GM23338 (cell line): Measurements from ENCODE around the gene SLC12A7. TPM values are rescaled to one million over a fixed set of nuclear protein-coding genes. Genes with fewer than 3 reads are reported as not detected.

Experiments
- ATAC-seq: fragments of 200-7000 bp; cut with Tn5 transposase; 3 replicates; pipeline ENCODE4 v1.9.1; 2020
- DNase-seq: peaks from one replicate; pipeline ENCODE4 v3.0.0-alpha.2; 2015; ENCODE audit warnings: low spot score
- H2AFZ ChIP-seq: fragments of 200-600 bp; sonication (generic); 2 replicates; pipeline ENCODE4 v1.8.0; 2016; ENCODE audit warnings: antibody characterized with exemption, mild to moderate bottlenecking, moderate library complexity
- H3F3A ChIP-seq: fragments of 200-600 bp; sonication (generic); replicated peaks from 2 replicates; pipeline ENCODE4 v1.8.0; 2017; ENCODE audit warnings: antibody characterized with exemption, mixed run types, low read depth
- H3K27ac ChIP-seq: fragments of 200-600 bp; sonication (generic); 2 replicates; pipeline ENCODE4 v1.6.1; 2016; ENCODE audit warnings: low read depth
- H3K27me3 ChIP-seq: fragments of 200-600 bp; sonication (generic); 2 replicates; pipeline ENCODE4 v1.8.0; 2016; ENCODE audit warnings: mild to moderate bottlenecking, mixed run types, moderate library complexity; ENCODE audit not compliant: insufficient read depth
- H3K36me3 ChIP-seq: fragments of 200-600 bp; sonication (generic); 2 replicates; pipeline ENCODE4 v1.8.0; 2016; ENCODE audit warnings: mild to moderate bottlenecking; ENCODE audit not compliant: insufficient read depth
- H3K4me1 ChIP-seq: fragments of 200-600 bp; sonication (generic); 2 replicates; pipeline ENCODE4 v1.8.0; 2016; ENCODE audit warnings: mild to moderate bottlenecking, moderate library complexity; ENCODE audit not compliant: insufficient read depth
- H3K4me2 ChIP-seq: fragments of 200-600 bp; sonication (generic); 2 replicates; pipeline ENCODE4 v1.7.1; 2017; ENCODE audit warnings: mixed run types
- H3K4me3 ChIP-seq: fragments of 200-600 bp; sonication (generic); 2 replicates; pipeline ENCODE4 v1.6.1; 2016; ENCODE audit warnings: mixed run types
- H3K79me2 ChIP-seq: fragments of 200-600 bp; sonication (generic); replicated peaks from 2 replicates; pipeline ENCODE4 v1.8.0; 2017; ENCODE audit warnings: mild to moderate bottlenecking; ENCODE audit not compliant: insufficient read depth
- H3K9me2 ChIP-seq: fragments of 200-600 bp; sonication (generic); 2 replicates; pipeline ENCODE4 v1.8.0; 2017; ENCODE audit not compliant: insufficient read depth
- H4K20me1 ChIP-seq: fragments of 200-600 bp; sonication (generic); replicated peaks from 2 replicates; pipeline ENCODE4 v1.8.0; 2017; ENCODE audit warnings: mild to moderate bottlenecking; ENCODE audit not compliant: insufficient read depth
- H3K27ac Mint-ChIP-seq: 2 replicates; pipeline ENCODE4 v1.8.0; 2020; ENCODE audit warnings: inconsistent platforms, mild to moderate bottlenecking, moderate library complexity, mixed read lengths
- H3K27me3 Mint-ChIP-seq: 3 replicates; pipeline ENCODE4 v1.8.0; 2022; ENCODE audit warnings: low read depth, mild to moderate bottlenecking, moderate library complexity, mixed read lengths, inconsistent platforms; ENCODE audit not compliant: insufficient read depth, poor library complexity
- H3K36me3 Mint-ChIP-seq: 3 replicates; pipeline ENCODE4 v1.8.0; 2021; ENCODE audit warnings: low read depth, mild to moderate bottlenecking, inconsistent platforms, moderate library complexity, mixed read lengths
- H3K4me1 Mint-ChIP-seq: 3 replicates; pipeline ENCODE4 v1.8.0; 2020; ENCODE audit warnings: mild to moderate bottlenecking, inconsistent platforms, mixed read lengths
- H3K4me3 Mint-ChIP-seq: 3 replicates; pipeline ENCODE4 v1.8.0; 2021; ENCODE audit warnings: moderate library complexity, mild to moderate bottlenecking, inconsistent platforms, mixed read lengths
- H3K9me3 Mint-ChIP-seq: 3 replicates; pipeline ENCODE4 v1.8.0; 2020; ENCODE audit warnings: moderate library complexity, mild to moderate bottlenecking, inconsistent platforms, mixed read lengths
- CREB1 ChIP-seq: fragments of 250-450 bp; sonication (Bioruptor Pico); IDR thresholded peaks from 2 replicates; pipeline ENCODE4 v1.5.0; 2020; ENCODE audit warnings: low read depth, mild to moderate bottlenecking, moderate library complexity
- EZH2 ChIP-seq: fragments of 200-600 bp; sonication (generic); IDR thresholded peaks from one replicate; pipeline ENCODE4 v1.8.0; 2017; ENCODE audit warnings: antibody characterized with exemption, mild to moderate bottlenecking, low read depth; ENCODE audit not compliant: unreplicated experiment
- EZH2phosphoT487 ChIP-seq: fragments of 200-600 bp; sonication (generic); IDR thresholded peaks from one replicate; pipeline ENCODE4 v1.8.1; 2018; ENCODE audit warnings: antibody characterized with exemption; ENCODE audit not compliant: unreplicated experiment
- JUNB ChIP-seq: IDR thresholded peaks from one replicate; pipeline ENCODE4 v1.6.1; 2016; ENCODE audit warnings: antibody characterized with exemption; ENCODE audit not compliant: unreplicated experiment
- NANOG ChIP-seq: IDR thresholded peaks from 2 replicates; pipeline ENCODE4 v1.6.1; 2016; ENCODE audit warnings: antibody characterized with exemption, borderline replicate concordance
- POLR2AphosphoS5 ChIP-seq: IDR thresholded peaks from 2 replicates; pipeline ENCODE4 v1.6.1; 2016; ENCODE audit warnings: antibody characterized with exemption, low read depth
- STAT1 ChIP-seq: IDR thresholded peaks from one replicate; pipeline ENCODE4 v1.6.1; 2016; ENCODE audit warnings: antibody characterized with exemption; ENCODE audit not compliant: unreplicated experiment
- ZNF114 ChIP-seq: fragments of 250-450 bp; sonication (Bioruptor Pico); IDR thresholded peaks from 2 replicates; pipeline ENCODE4 v1.5.0; 2020; ENCODE audit warnings: mild to moderate bottlenecking, moderate library complexity
- ZNF331 ChIP-seq: fragments of 250-450 bp; sonication (Bioruptor Pico); IDR thresholded peaks from 2 replicates; pipeline ENCODE4 v1.5.0; 2020; ENCODE audit warnings: low read depth, mild to moderate bottlenecking, moderate library complexity
- polyA plus RNA-seq: library from polyadenylated mRNA; unstranded; fragments of >200 nt; fragmentation: Nextera tagmentation; extraction: Ambion mirVana; gene quantifications from 2 replicates; pipeline ENCODE4 v1.2.1, GENCODE V29; 2016
- total RNA-seq: library from RNA; depleted of rRNA; stranded (reverse); fragments of >200 nt; shearing (Covaris generic); gene quantifications from 2 replicates; pipeline ENCODE4 v1.2.3, GENCODE V29; 2014
- TF ChIP-seq, protein P1 (sequence below): IDR thresholded peaks from one replicate; pipeline ENCODE4 v1.6.1; 2018; ENCODE audit warnings: antibody characterized with exemption; ENCODE audit not compliant: unreplicated experiment
- TF ChIP-seq, protein P2 (sequence below): fragments of 250-450 bp; sonication (Bioruptor Pico); IDR thresholded peaks from 2 replicates; pipeline ENCODE4 v1.5.0; 2020; ENCODE audit warnings: mild to moderate bottlenecking, moderate library complexity
- TF ChIP-seq, protein P3 (sequence below): IDR thresholded peaks from 2 replicates; pipeline ENCODE4 v1.6.1; 2016; ENCODE audit warnings: antibody characterized with exemption
- TF ChIP-seq, protein P4 (sequence below), 2 experiments: fragments of 200-600 bp in 1 of 2; sonication (generic) in 1 of 2; conservative IDR thresholded peaks; 2 replicates each; pipeline versions ENCODE4 v1.5.1 to v1.6.1; 2016 to 2017; ENCODE audit warnings: antibody characterized with exemption in 2 of 2, low read depth in 2 of 2, mild to moderate bottlenecking in 2 of 2, moderate library complexity in 1 of 2

Gene SLC12A7
- total and polyA plus RNA-seq, 2 experiments from 2014 or later, result 7.4 to 32.2 TPM

DNA sequence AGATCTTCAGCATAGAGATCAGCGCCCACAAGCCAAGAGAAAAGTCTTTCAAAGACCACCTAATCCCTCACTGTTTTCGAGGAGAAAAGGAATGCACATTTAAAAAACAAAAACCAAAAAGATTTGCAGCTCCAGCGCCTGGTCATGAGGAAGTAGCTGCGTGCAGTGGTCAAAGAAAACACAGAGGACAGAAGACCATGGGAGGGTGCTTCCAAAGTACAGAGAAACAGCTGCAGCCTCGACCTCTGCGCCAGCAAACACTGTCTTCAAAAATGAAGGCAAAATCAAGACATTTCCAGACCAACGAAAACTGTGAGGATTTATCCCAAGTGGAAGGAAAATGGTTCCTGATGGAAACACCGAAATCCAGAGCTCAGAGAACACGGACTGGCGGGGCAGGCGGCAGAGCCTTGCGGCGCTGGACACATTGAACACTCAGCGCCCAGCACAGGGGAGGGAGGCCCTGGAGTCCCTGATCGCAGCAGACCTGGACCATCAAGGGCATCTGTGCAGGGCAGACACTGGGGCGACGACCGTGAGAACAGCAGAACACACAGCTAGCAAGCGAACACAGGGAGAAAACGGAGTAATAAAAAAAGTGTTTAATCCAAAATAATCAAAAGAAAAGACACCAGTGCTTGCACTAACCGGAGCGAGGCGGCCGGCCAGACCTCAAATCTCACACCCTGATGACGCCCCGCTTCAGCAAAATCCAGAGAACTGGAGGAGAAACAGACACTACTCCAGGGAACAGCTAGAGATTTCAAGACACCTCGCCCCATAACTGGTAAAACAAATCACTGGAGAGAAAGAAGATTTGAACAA lies 12.6 kb upstream of the SLC12A7 start:
- Histone ChIP-seq H3K9me2 (no peaks in the 10 kb centered on the region), H2AFZ (no peak overlapping the region), H3K36me3 (no peaks in the 10 kb centered on the region), H3K79me2 (no peaks in the 10 kb centered on the region), H3K4me1 (no peaks in the 10 kb centered on the region), H3K4me3 (no peak overlapping the region), H4K20me1 (no peaks in the 10 kb centered on the region), H3K27me3 (no peaks in the 10 kb centered on the region), H3K4me2 (no peak overlapping the region), H3F3A (no peaks in the 10 kb centered on the region), H3K27ac (no peak overlapping the region)
- Mint-ChIP-seq H3K27ac (no peak overlapping the region), H3K4me3 (no peak overlapping the region), H3K36me3 (no peaks in the 10 kb centered on the region; the same call in 2 of the 3 replicates), H3K4me1 (peaks cover 2% of the 10 kb centered on the region; the same call in 1 of the 3 replicates), H3K27me3 (peaks cover 3% of the 10 kb centered on the region), H3K9me3 (no peaks in the 10 kb centered on the region; the same call in 2 of the 3 replicates)
- DNase-seq (no peak), ATAC-seq (no peak)
- TF ChIP-seq POLR2AphosphoS5 (no peak), NANOG (no peak), ZNF114 (no peak), CREB1 (CRISPR knock-in tag) (no peak), ZNF331 (CRISPR knock-in tag) (no peak), STAT1 (no peak), JUNB (no peak), EZH2 (no peak), EZH2phosphoT487 (no peak)
- TF ChIP-seq, protein P1, sequence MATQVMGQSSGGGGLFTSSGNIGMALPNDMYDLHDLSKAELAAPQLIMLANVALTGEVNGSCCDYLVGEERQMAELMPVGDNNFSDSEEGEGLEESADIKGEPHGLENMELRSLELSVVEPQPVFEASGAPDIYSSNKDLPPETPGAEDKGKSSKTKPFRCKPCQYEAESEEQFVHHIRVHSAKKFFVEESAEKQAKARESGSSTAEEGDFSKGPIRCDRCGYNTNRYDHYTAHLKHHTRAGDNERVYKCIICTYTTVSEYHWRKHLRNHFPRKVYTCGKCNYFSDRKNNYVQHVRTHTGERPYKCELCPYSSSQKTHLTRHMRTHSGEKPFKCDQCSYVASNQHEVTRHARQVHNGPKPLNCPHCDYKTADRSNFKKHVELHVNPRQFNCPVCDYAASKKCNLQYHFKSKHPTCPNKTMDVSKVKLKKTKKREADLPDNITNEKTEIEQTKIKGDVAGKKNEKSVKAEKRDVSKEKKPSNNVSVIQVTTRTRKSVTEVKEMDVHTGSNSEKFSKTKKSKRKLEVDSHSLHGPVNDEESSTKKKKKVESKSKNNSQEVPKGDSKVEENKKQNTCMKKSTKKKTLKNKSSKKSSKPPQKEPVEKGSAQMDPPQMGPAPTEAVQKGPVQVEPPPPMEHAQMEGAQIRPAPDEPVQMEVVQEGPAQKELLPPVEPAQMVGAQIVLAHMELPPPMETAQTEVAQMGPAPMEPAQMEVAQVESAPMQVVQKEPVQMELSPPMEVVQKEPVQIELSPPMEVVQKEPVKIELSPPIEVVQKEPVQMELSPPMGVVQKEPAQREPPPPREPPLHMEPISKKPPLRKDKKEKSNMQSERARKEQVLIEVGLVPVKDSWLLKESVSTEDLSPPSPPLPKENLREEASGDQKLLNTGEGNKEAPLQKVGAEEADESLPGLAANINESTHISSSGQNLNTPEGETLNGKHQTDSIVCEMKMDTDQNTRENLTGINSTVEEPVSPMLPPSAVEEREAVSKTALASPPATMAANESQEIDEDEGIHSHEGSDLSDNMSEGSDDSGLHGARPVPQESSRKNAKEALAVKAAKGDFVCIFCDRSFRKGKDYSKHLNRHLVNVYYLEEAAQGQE, result no peak
- TF ChIP-seq, protein P2, sequence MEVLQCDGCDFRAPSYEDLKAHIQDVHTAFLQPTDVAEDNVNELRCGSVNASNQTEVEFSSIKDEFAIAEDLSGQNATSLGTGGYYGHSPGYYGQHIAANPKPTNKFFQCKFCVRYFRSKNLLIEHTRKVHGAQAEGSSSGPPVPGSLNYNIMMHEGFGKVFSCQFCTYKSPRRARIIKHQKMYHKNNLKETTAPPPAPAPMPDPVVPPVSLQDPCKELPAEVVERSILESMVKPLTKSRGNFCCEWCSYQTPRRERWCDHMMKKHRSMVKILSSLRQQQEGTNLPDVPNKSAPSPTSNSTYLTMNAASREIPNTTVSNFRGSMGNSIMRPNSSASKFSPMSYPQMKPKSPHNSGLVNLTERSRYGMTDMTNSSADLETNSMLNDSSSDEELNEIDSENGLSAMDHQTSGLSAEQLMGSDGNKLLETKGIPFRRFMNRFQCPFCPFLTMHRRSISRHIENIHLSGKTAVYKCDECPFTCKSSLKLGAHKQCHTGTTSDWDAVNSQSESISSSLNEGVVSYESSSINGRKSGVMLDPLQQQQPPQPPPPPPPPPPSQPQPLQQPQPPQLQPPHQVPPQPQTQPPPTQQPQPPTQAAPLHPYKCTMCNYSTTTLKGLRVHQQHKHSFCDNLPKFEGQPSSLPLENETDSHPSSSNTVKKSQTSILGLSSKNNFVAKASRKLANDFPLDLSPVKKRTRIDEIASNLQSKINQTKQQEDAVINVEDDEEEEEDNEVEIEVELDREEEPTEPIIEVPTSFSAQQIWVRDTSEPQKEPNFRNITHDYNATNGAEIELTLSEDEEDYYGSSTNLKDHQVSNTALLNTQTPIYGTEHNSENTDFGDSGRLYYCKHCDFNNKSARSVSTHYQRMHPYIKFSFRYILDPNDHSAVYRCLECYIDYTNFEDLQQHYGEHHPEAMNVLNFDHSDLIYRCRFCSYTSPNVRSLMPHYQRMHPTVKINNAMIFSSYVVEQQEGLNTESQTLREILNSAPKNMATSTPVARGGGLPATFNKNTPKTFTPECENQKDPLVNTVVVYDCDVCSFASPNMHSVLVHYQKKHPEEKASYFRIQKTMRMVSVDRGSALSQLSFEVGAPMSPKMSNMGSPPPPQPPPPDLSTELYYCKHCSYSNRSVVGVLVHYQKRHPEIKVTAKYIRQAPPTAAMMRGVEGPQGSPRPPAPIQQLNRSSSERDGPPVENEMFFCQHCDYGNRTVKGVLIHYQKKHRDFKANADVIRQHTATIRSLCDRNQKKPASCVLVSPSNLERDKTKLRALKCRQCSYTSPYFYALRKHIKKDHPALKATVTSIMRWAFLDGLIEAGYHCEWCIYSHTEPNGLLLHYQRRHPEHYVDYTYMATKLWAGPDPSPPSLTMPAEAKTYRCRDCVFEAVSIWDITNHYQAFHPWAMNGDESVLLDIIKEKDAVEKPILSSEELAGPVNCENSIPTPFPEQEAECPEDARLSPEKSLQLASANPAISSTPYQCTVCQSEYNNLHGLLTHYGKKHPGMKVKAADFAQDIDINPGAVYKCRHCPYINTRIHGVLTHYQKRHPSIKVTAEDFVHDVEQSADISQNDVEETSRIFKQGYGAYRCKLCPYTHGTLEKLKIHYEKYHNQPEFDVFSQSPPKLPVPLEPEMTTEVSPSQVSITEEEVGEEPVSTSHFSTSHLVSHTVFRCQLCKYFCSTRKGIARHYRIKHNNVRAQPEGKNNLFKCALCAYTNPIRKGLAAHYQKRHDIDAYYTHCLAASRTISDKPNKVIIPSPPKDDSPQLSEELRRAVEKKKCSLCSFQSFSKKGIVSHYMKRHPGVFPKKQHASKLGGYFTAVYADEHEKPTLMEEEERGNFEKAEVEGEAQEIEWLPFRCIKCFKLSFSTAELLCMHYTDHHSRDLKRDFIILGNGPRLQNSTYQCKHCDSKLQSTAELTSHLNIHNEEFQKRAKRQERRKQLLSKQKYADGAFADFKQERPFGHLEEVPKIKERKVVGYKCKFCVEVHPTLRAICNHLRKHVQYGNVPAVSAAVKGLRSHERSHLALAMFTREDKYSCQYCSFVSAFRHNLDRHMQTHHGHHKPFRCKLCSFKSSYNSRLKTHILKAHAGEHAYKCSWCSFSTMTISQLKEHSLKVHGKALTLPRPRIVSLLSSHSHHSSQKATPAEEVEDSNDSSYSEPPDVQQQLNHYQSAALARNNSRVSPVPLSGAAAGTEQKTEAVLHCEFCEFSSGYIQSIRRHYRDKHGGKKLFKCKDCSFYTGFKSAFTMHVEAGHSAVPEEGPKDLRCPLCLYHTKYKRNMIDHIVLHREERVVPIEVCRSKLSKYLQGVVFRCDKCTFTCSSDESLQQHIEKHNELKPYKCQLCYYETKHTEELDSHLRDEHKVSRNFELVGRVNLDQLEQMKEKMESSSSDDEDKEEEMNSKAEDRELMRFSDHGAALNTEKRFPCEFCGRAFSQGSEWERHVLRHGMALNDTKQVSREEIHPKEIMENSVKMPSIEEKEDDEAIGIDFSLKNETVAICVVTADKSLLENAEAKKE (CRISPR knock-in tag), result no peak
- TF ChIP-seq, protein P3, sequence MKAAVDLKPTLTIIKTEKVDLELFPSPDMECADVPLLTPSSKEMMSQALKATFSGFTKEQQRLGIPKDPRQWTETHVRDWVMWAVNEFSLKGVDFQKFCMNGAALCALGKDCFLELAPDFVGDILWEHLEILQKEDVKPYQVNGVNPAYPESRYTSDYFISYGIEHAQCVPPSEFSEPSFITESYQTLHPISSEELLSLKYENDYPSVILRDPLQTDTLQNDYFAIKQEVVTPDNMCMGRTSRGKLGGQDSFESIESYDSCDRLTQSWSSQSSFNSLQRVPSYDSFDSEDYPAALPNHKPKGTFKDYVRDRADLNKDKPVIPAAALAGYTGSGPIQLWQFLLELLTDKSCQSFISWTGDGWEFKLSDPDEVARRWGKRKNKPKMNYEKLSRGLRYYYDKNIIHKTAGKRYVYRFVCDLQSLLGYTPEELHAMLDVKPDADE, result no peak
- TF ChIP-seq, protein P4, sequence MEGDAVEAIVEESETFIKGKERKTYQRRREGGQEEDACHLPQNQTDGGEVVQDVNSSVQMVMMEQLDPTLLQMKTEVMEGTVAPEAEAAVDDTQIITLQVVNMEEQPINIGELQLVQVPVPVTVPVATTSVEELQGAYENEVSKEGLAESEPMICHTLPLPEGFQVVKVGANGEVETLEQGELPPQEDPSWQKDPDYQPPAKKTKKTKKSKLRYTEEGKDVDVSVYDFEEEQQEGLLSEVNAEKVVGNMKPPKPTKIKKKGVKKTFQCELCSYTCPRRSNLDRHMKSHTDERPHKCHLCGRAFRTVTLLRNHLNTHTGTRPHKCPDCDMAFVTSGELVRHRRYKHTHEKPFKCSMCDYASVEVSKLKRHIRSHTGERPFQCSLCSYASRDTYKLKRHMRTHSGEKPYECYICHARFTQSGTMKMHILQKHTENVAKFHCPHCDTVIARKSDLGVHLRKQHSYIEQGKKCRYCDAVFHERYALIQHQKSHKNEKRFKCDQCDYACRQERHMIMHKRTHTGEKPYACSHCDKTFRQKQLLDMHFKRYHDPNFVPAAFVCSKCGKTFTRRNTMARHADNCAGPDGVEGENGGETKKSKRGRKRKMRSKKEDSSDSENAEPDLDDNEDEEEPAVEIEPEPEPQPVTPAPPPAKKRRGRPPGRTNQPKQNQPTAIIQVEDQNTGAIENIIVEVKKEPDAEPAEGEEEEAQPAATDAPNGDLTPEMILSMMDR (conservative IDR thresholded peaks at IDR 0.05; ENCODE audit: low read depth in 2 of 2), result no peak
